ENCODE measurements around the gene DBR1.
A peak's percentile ranks its signal among the peaks of the same experiment; 100 is the strongest.

Gene DBR1

GRCh38 chr3:138118612-138119422 lies 55.9 kb downstream of the DBR1 start:
- DNase-seq = peak; percentile 49

- DNase-seq = peak; percentile 19
Measured at GRCh38 chr3:138114988-138115971, 59.4 kb downstream of the DBR1 start, which contains the start of gene DZIP1L. TSS of gene DZIP1L (minus strand) at chr3:138115608. CDS start at chr3:138103971, 11,637 bp downstream.

- no peak for DNase-seq
Measured at GRCh38 chr3:138114431-138114918, 60.2 kb downstream of the DBR1 start.

- no peak for DNase-seq
Measured at GRCh38 chr3:138113326-138113725, 61.4 kb downstream of the DBR1 start.

GRCh38 chr3:138112362-138112761 lies 62.4 kb downstream of the DBR1 start:
- DNase-seq = no peak

All from CD4-positive, alpha-beta T cell treated with Interleukin-17A for 4 hours (primary cell).